ENCODE data around the gene SERTAD4.
A peak's percentile ranks its signal among the peaks of the same experiment; 100 is the strongest.
"Not testable (repeated sequence)": the region's sequence is repeated elsewhere in the genome, so short reads cannot be mapped to it uniquely, and the experiment has no call there.

The SERTAD4 gene

DNA sequence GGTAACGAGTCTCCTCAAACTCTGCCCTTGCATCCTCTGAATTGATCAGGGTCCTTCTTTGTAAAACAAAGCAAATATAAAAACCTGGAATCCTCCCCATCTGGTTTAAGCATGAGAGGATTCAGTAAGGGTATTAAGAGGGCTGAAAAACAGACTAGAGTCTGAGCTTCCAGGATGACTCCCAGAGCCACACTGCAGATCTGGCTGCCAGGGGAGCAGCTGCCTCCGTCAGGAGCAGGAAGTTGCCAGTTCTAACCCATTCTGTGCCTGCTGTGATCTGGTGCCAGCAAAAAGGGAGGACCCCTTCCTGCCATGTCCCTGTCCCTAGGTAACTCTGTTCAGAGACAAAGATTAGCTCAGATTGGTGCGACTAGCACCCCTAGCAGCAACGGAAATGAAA is 27.5 kb downstream of the SERTAD4 start:
- no peak for DNase-seq (ENCODE audit: low spot score)

DNA sequence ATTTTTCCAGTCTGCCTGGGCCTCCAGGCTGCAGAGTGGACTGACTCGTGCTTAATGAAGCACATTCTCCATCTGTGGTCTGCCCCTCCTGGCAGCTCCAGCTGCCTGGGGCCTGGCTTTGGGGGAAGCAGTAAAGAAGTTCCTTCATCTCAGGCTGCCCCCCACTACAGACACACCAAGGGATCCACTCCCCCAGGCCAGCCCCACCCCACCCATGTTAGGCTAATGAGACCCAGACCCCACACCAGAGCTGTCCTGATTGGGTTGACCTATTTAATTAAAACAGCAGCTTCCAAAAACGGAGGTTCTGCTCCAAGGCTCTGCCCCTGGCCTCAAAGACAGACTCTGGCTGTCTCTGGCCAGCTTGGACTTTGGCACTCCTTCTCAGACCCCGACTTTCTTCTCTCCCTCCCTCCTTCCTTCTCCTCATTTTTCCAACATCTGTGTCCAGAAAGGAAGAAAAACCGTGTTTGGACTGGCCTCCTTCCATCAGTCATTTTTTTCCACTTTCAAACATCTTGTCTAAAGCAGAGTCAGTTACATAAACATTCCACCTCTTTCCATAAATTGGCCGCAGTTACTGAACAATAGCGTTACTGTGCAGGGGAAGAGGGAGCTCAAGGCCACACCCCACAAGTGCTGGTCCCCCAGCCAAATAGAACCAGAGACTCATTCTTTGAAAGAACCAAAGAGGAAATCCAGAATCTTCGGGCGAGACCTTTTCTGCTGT is 29.7 kb downstream of the SERTAD4 start:
- DNase-seq (ENCODE audit: low spot score) = peak; percentile 67

DNA sequence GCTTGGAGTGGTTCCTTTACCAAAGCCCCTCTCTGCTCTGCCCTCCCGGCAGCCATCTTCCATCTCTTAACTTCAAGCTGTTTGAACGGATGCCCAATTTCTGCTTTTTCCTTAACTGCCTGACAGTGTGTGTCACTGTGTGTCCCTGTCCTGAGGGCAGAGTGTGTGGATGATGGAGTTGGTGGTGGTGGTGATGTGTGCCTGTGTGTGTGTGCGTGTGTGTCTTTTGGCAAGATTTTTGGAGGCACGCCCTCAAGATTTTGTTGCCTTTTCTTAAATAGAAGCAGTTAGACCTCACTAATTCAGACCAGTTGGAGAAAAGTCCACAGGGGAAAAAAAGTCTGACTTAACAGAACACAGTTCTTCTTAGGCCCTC is 30.3 kb downstream of the SERTAD4 start:
- no peak for DNase-seq (ENCODE audit: low spot score)

DNA sequence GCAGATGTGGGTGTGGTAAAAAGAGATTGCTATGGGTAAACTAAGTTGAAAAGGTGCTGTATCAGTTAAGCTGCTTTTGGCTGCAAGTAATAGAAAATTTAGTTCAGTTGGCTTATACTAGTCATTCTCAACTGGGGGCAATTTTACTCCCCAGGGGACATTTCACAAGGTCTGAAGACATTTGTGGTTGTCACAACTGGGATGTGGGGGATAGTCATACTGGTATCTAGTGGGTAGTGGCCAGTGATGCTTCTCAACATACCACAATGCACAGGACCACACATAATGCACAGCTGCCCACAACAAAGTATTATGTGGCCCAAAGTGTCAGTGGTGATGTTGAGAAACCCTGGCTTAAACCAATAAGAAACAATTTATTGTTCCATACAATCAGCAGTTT is 31.4 kb downstream of the SERTAD4 start:
- no peak for DNase-seq (ENCODE audit: low spot score)

DNA sequence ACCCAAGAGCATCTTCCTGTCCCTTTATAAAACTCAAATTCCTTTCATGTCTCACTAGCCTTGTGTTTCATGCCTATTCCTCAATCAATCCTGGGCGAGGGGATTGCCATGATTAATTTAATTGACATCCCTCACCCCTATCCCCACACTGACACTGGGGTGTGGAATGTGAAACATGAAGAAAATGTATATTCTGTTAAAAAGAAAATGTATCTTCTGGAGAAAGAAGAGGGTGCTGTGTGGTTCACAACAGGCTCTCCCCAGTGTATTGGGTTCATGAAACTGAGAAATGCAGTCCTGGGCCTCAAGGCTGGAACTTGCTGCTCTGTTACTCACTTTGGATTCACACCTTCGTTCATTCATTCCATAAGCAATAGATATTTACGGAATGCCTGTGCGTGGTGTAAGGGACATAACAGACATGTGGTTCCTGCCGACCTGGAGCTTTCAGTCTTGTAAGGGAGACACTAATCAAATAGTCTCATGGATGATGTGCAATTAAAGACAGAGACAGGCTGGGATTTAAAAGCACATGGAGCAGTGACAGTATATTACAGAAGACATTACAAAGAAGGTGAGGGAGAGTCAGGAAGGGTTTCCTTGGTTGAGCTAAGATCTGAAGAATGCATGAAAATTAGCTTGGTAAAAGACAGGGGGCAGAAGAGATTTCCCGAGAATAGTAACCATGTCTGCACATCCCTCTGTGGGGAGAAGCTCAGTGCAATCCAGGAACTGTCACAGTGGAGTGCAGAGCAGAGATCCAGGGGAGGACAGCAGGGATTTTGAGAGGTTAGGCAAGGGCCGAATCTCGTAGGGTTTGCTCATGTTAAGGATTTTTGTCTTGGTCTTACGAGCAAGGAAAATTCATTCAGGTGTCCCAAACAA is 32.1 kb downstream of the SERTAD4 start:
- DNase-seq (ENCODE audit: low spot score) = peak; percentile 27

DNA sequence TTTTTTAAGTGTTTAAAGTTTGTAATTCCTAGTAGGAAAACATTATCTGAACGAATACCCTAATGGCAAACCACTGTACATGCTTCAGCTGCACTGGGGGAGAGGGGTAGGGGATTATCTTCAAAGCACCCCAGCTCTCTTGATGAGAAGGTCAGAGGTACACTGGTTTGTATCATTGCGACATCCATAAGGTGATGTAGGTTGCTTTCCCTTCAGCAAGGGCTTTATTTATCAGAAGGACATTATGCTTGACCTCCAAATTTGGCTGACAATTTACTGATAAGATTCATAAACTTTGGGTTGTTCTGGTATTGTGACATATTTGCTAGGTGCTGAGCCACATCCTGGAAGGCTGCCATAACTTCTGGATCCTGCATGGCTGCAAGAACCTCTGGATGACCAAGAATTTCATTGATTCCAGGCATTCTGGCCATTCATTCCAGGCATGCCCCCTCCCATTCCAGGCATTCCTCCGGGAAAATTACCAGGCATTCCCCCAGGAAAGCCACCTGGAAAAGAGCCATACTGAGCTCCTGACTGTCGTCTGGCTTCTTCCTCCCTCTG is 32.9 kb downstream of the SERTAD4 start:
- DNase-seq (ENCODE audit: low spot score) = not testable (repeated sequence)

DNA sequence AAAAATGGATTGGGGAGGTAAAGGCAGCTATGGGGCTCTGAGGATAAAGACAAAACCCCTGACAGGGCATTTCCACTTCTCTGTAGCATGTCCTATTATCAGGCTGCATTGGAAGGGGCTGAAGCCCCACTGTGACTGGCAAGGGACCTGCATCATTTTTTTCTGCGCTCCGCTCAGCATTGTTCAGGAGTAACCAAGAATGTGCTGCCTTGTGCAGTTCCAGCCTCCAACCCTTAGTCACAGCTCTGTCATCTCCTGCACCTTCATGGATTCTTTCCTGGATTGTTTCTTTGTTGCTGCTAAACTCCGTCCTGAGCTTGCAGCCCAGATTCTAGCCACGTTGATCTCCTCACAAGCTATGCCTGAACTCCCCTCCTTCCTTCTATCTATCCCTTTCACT is 37.4 kb downstream of the SERTAD4 start:
- DNase-seq (ENCODE audit: low spot score) = no peak

DNA sequence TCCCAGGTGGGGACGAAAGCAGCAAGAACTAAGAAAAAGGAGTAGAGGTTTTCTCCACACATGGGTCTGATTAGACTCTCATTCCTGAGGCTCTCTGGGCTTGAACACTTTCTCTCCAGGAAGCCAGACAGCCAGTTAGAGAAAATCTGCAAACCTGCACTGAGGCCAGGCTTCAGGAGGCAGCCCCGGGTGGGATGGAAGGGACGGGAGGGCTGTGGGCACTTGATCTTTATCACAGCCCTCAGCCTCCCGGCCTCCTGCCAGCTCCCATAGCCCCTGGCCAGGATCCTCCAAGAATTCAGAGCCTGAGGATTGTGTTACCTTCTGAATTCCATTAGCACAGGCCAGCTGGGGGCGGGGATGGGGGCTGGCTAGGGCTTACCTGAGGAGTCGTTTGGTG is 40.1 kb downstream of the SERTAD4 start:
- no peak for DNase-seq (ENCODE audit: low spot score)

DNA sequence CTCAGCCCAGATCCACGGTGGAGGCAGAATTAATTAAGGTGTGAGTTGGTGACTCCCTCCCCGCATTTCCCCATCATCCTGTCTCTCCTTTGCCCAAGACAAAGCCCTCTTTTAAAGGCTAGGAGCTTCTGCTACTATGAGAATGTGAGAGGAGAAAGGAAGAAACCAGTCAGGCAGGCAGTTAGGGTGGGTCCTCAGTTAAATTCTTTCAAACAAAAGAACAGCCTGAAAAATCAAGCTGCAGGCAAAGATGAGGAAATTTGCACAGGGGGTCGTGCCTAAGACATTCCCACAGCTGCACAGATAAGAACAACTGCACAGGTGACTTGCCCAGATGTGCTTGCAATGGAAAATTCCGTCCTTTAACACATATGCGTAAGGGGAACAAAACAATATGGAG is 47.6 kb downstream of the SERTAD4 start:
- no peak for DNase-seq (ENCODE audit: low spot score)

DNA sequence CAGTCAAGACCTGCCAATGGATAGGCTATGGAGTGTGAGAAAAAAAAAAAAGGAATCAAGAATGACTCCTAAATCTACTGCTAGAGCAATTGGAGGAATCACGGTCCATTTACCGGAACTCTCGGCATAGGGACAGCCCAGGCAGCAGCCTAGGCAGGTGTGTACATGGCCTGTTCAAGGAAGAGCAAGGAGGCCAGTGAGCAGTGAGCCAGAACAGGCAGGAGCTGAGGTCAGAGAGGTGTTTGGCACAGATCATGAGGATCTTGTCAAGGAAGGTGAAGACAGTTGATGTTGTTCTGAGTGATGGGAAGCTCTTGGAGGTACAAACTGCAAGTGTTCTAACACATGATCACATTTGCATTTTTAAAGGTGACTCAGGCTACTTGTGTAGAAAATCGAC is 55.5 kb downstream of the SERTAD4 start:
- no peak for DNase-seq (ENCODE audit: low spot score)

DNA sequence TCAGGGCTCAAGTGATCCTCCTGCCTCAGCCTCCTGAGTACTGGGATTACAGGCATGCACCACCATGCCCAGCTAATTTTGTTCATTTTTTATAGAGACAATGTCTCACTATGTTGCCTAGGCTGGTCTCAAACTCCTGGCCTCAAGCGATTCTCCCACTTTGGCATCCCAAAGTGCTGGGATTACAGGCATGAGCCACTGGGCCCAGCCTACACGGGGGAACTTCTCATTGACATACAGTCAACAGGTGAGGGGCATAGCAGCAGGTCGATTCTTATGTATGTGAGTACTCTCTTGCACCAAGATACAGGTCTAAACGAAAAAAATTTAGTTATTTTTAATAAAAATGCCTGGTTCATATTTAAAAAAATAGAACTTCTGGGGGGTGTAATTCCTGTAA is 56.7 kb downstream of the SERTAD4 start:
- no peak for DNase-seq (ENCODE audit: low spot score)

DNA sequence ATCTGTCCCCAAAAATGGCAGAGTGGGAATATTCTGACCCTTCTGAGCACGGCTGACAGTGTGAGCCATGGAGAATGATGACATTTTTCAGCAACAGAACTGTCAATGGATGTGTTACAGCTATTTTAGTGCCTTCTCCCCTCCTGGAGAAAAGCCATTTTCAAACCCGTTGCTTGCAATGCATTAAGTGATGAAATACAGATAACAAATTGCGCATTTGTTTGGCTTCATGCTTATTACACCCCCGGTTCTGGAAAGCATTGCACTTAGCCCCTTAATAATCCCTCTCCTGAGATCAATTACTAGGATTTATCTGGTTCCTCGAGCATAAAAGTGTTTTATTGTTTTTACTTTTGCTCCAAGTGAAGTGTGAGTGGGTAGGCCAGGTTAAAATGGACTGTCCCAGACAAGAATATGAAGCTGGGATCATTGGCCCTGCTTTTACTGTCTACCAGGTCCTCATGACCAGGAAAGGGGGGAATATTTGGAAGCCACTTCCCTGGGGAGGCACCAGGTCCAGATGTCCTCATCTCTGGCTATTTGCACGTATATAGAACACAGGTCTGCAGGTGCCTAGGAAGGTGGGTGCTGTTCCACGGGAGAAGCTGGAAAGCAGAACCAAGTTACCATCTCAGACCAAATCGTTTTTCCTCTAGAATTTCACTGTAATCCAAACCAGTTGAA is 58.6 kb downstream of the SERTAD4 start:
- DNase-seq (ENCODE audit: low spot score) = no peak

DNA sequence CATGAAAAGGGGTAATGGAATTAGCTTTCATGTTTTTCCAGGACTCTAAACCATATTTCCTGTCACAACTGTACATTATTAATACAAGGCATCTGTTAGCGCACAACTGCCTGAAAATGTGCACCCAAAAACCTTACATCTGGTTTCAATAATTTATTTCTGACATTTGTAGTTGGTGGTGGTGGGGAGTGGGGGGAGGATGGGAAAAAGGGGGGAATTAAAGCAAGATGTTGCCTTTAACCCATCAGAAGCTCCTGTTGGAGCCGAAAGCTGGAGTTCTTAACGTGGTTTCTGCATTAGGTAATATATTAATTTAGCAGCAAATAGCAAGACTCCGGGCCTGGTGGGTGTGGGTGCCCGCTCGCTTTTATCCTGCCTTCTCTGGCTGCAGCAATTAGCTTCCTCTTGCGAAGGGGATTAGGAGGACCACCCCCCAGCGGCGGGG is 59.2 kb downstream of the SERTAD4 start:
- no peak for DNase-seq (ENCODE audit: low spot score)

DNA sequence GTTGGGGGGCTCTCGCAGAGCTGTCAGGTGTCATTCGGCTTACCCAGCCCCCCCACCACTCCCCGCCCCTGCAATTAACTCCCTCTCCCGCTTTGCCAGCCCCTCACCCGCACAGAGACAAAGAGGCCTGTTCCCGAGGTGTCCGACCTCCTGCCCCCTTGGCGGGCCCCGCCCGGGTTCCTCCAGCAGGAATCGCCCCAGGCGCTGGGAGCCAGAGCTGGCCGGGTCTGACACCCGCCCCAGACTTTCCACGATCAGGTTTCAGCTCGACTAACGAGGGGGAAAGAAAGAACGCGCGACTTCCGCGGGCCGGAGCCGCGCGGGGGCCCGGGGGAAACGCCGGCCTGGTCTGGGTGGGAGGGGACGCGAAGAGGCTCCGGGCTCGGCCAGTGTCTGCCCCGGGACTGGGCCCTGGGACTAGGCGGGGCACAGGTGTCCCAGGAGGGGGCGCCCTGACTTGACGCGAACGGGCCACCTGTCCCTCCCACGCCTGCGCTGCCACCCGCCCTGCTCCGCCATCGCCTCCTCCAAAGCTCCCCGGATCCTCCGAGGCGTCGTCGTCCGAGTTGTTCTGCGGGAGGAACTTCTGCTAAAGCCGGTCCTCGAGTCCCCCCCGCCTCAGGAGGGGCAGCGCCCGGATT is 59.8 kb downstream of the SERTAD4 start:
- no peak for DNase-seq (ENCODE audit: low spot score)

DNA sequence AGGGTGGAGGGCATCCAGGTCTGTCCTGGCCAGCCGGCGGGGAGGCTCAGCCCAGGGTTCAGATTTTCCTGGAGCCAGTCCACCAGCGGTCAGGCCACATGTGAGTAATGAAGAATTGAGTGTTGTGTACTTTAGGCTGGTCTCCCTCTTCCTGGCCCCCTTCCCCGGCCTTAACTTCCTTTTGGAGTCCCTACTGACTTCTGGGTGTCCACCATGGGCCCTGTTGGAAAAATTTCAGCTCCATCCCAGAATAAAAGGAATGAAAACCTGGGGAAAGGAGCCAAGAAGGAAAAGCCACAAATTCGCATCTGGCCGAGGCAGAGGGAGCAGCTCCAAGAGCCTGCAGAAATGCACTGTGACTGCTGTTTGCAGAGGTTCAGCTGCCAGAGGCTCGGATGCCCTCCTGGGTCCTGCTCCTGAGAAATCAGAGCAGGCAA is 60.6 kb downstream of the SERTAD4 start:
- DNase-seq (ENCODE audit: low spot score) = no peak

DNA sequence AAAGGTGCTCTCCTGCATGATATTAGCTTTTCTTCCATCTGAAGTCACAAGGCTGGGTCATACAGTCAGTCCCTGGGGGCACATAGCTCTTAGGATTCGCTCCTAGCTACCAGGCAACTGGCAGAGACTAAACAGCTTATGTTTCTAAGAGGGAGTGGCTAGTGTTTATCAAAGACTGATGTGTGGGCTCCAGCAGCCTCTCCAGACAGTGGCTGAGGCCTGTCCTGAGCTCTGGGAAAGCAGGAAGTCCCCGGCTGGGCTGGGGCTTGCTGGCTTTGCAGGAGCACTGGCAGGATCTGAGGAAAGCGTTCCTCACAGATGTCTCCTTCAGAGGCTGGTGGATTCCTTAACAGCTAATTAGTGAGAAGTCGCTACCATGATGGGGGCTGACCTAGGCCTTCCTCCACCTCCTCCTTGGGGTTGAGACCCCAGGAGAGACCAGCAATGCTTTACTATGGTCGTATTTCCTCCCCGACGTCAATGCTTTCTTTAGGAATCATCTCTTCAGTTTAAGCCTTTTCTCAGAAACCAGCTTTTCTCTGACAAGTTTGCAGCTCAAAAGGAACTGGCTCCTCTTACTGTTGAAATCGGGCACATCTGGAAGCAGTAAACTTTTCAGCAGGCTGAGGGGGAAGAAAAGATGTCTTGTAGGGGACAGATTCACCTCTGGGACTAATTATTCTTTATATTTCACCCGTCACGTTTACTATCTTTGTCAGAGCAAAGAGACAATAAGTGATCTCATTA is 62.6 kb downstream of the SERTAD4 start:
- DNase-seq (ENCODE audit: low spot score) = no peak

All from pons (tissue), 1 donor.